Superior temporal gyrus (tissue), 1 donor: ENCODE results near the gene CMSS1.

Source experiments
- DNase-seq: peaks from one replicate; pipeline ENCODE4 v3.0.0-alpha.2; 2016; ENCODE audit errors: extremely low spot score

Gene CMSS1

GRCh38 chr3:100053951-100054620, 236.4 kb downstream of the CMSS1 start:
- DNase-seq, result no peak

- no peak for DNase-seq
Measured at GRCh38 chr3:100057716-100058575, 240.3 kb downstream of the CMSS1 start.

DNA sequence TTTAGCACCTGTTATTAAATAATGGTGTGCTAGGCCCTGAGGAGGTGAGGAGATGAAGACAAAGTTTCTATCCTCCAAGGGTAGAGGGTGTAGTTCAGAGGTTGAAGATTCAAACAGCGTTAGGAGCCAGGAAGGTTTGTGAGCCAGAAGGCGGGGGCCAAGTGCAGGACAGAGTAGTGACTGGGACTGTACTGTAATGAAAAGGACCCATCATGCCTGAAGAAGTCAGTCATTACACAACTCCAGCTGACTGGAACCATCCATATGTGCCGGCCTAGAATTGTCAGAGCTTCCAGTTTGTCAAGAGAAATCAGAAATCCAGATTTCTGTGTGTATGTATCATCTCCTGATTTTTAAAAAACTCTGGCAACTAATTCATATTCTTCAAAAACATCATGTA, 241.8 kb downstream of the CMSS1 start:
- DNase-seq, result no peak

GRCh38 chr3:100060685-100061484, 243.2 kb downstream of the CMSS1 start:
- DNase-seq, result no peak

- no peak for DNase-seq
Measured at GRCh38 chr3:100062665-100063064, 245.0 kb downstream of the CMSS1 start.

GRCh38 chr3:100063929-100064461, 246.3 kb downstream of the CMSS1 start:
- DNase-seq, result peak; percentile 8

DNA sequence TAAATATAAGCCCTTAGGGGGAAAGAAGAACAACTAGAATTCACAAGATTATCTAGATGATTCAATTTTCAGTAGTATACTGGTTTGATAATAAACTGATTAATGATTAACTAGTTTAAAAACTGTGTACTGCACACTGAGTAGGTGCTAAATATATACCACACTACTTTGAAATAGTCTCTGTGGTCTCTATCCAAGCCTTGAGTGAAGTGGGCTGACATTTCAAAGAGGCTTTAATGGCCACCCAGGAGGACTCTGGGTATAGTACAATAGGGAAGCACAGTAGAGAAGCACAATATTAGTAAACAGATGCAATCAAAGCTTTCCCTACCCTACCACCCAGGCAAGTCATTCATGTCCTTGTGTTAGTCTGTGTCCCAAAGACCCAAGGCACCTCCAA, 249.9 kb downstream of the CMSS1 start:
- no peak for DNase-seq

GRCh38 chr3:100068826-100069225, 251.2 kb downstream of the CMSS1 start:
- peak; percentile 67 for DNase-seq

- no peak for DNase-seq
Measured at GRCh38 chr3:100069472-100069871, 251.8 kb downstream of the CMSS1 start.

GRCh38 chr3:100072326-100073048, 254.8 kb downstream of the CMSS1 start:
- DNase-seq, result no peak

- no peak for DNase-seq
Measured at GRCh38 chr3:100073049-100073713, 255.5 kb downstream of the CMSS1 start.

GRCh38 chr3:100073714-100074307, 256.1 kb downstream of the CMSS1 start:
- no peak for DNase-seq

- no peak for DNase-seq
Measured at GRCh38 chr3:100075196-100075595, 257.5 kb downstream of the CMSS1 start.

DNA sequence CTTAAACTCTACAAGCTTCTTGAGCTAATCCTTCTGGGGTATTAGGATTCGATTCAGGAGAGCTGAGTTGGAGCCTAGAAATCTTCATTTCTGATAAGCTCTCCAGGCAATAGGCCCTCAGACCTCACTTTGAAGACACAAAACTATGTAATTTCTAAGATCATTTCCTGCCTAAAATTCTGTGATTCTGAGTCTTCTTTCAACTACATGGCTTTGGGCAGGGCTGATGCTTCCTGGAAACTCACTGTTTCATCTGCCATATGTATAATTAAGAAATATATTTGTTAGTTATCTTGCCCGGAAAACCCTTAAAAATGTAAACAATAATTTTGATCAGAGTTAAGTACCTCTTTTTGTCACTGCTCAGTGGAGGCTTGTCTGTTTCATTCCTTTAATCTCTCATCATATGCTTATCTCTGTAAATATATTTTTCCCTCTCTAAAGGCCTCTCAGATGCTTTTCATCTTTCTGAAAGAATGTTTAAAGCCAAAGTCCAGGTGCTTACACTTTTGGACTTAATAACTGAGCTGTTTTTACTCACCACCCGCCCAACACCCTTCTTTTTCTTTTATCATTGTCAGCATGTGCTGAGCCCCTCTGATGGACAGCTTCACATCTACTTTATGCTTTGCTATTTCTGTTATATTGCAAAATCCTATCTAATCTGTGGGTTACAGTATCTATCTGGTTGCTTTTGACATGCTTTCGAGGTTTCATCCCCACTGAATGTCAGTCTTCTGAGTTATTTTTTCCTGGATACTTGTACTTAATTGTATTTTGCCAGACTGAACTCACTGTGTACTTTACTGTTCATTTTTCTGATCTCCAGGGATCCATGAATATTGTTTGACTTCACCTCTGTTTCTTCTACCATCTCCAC, 258.4 kb downstream of the CMSS1 start:
- no peak for DNase-seq

DNA sequence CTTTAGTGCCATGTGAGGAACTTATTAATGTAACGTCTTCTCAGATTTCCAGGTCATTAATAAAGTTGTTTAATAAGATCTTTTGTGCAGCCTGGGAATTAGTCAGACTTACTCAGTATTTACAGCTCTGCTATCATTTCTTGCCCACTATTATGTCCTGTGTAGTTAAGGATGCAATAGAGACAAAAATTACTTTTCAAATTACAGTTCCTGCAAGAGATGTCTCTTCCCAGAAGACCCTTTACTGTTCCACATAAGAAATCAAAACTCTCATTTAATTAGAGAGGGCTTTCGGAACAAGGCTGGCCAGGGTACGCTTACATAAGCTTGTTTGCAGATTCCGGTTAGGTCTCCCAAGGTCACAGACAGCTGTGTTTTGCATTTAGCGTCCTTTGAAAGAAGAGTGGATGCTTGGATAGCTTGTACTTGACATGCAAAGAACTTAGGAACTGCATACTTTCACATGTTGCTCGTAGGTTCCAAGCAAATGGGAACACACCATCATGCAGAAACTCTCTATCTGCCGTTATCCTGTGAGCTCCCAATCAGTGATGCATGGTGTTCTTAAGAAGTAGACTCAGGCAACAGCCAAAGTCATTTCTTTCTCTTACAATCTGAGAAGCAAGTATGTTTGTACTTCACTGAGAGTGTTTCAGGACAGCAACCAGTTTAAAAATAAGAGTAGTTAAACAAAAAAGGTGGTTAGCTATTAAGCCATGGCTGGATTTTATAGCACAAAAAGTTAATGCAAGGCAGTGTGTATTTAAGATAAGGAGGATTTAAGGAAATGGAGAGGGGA, 259.3 kb downstream of the CMSS1 start:
- DNase-seq, result no peak

- no peak for DNase-seq
Measured at GRCh38 chr3:100079328-100079727, 261.7 kb downstream of the CMSS1 start.

DNA sequence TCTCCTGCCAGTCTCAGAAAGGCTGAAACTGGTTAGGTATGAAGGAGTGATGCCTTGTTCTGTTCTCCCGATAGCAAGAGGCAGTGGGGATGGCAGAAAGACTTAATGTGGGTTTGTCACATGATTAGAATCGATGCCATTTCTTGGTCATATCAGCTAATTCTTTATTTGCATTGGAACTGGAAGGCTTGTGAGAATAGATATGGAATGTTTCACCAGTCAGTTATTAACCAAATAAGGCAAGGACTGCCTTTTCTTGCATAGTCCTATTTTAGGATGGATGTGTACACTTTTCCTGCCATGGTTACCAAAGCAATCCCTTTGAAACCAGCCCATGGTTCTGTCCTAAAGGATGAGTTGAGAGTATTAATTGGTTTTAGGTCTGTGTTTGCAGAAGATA, 262.9 kb downstream of the CMSS1 start:
- no peak for DNase-seq

DNA sequence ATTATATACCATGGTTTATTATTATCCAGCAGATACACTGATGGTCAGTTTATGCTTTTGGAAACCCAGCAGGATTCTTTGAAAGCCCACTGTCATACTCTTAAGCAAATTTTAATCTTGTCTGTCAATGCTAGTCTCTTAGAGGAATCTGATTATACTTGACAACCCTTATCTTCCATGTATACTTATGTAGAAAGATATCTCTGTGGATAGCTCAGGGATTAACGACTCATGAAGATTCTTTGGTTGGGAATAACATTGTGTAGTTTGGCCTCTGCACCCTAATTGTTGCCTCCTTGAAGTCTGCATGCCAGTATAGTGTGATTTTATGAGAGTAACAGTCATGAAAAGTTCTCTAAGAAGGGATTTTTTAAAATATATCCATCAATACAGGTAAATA, 263.6 kb downstream of the CMSS1 start:
- no peak for DNase-seq
